Measurements from ENCODE around the gene GCFC2. TPM values are rescaled to one million over a fixed set of nuclear protein-coding genes. Genes with fewer than 3 reads are reported as not detected.

Gene GCFC2
- total and polyA plus RNA-seq, 2 experiments from 2014 or later = 12.0 to 12.3 TPM

GRCh38 chr2:75737961-75738360 lies 27.2 kb upstream of the GCFC2 start:
- no peak for DNase-seq
- Histone ChIP-seq H3K4me2 (ENCODE audit: unreplicated experiment) (no peak overlapping the region), H3K4me1 (ENCODE audit: insufficient read depth) (no peaks in the 10 kb centered on the region), H3K4me3 (no peak overlapping the region), H3K9me2 (ENCODE audit: insufficient read depth) (no peaks in the 10 kb centered on the region), H2AFZ (no peak overlapping the region), H3K27me3 (replicated peaks; ENCODE audit: insufficient read depth) (peaks cover 3% of the 10 kb centered on the region; the same call in 1 of the 2 replicates), H3K9me3 (ENCODE audit: low read depth) (no peaks in the 10 kb centered on the region), H3K27ac (no peak overlapping the region), H3K36me3 (ENCODE audit: low read depth) (no peaks in the 10 kb centered on the region), H3F3A (ENCODE audit: insufficient read depth) (no peaks in the 10 kb centered on the region), H3K9ac (no peak overlapping the region), H4K20me1 (ENCODE audit: insufficient read depth) (no peaks in the 10 kb centered on the region), H3K79me2 (ENCODE audit: insufficient read depth) (no peaks in the 10 kb centered on the region)
- in situ Hi-C loops (cut with MboI) = no loop called here
- no peak for TF ChIP-seq EZH2 (IDR thresholded peaks at IDR 0.05; ENCODE audit: insufficient read depth, poor library complexity, severe bottlenecking)
- TF ChIP-seq EZH2phosphoT487 (IDR thresholded peaks at IDR 0.05; ENCODE audit: insufficient read depth, low read depth) = no peak
- 50 to 57% methylated on average over 1 of the region's 1 CpG for WGBS, 2 experiments (ENCODE audit: low coverage in 1 of 2, low lambda C conversion rate in 2 of 2, missing lambda C conversion rate in 2 of 2)

- Histone ChIP-seq H3K27ac (no peak overlapping the region), H4K20me1 (ENCODE audit: insufficient read depth) (no peaks in the 10 kb centered on the region), H3F3A (ENCODE audit: insufficient read depth) (no peaks in the 10 kb centered on the region), H3K4me3 (no peak overlapping the region), H3K4me2 (ENCODE audit: unreplicated experiment) (no peak overlapping the region), H3K4me1 (ENCODE audit: insufficient read depth) (no peaks in the 10 kb centered on the region), H3K9ac (no peak overlapping the region), H3K9me2 (ENCODE audit: insufficient read depth) (no peaks in the 10 kb centered on the region), H3K36me3 (ENCODE audit: low read depth) (no peaks in the 10 kb centered on the region), H3K27me3 (replicated peaks; ENCODE audit: insufficient read depth) (peaks cover 18% of the 10 kb centered on the region), H2AFZ (no peak overlapping the region), H3K9me3 (ENCODE audit: low read depth) (no peaks in the 10 kb centered on the region), H3K79me2 (ENCODE audit: insufficient read depth) (no peaks in the 10 kb centered on the region)
- WGBS, 2 experiments (ENCODE audit: low coverage in 1 of 2, low lambda C conversion rate in 2 of 2, missing lambda C conversion rate in 2 of 2) = 1 to 2% methylated on average over 4 of the region's 4 CpGs
- in situ Hi-C loops (cut with MboI) = no loop called here
- TF ChIP-seq EZH2phosphoT487 (IDR thresholded peaks at IDR 0.05; ENCODE audit: insufficient read depth, low read depth) (no peak), EZH2 (IDR thresholded peaks at IDR 0.05; ENCODE audit: insufficient read depth, poor library complexity, severe bottlenecking) (no peak)
- DNase-seq = no peak
Measured at GRCh38 chr2:75736276-75736675, 25.6 kb upstream of the GCFC2 start.

- DNase-seq = peak; percentile 19
Measured at GRCh38 chr2:75729861-75730260, 19.1 kb upstream of the GCFC2 start.

GRCh38 chr2:75728614-75729419 lies 18.1 kb upstream of the GCFC2 start:
- Histone ChIP-seq H3F3A (ENCODE audit: insufficient read depth) (no peaks in the 10 kb centered on the region), H3K4me2 (ENCODE audit: unreplicated experiment) (no peak overlapping the region), H3K27ac (no peak overlapping the region), H3K79me2 (ENCODE audit: insufficient read depth) (no peaks in the 10 kb centered on the region), H3K4me3 (no peak overlapping the region), H3K27me3 (replicated peaks; ENCODE audit: insufficient read depth) (peaks cover 25% of the 10 kb centered on the region), H3K36me3 (ENCODE audit: low read depth) (no peaks in the 10 kb centered on the region), H4K20me1 (ENCODE audit: insufficient read depth) (no peaks in the 10 kb centered on the region), H3K9me3 (ENCODE audit: low read depth) (no peaks in the 10 kb centered on the region), H3K9me2 (ENCODE audit: insufficient read depth) (no peaks in the 10 kb centered on the region), H2AFZ (no peak overlapping the region), H3K4me1 (ENCODE audit: insufficient read depth) (no peaks in the 10 kb centered on the region), H3K9ac (no peak overlapping the region)
- DNase-seq = no peak
- TF ChIP-seq EZH2phosphoT487 (IDR thresholded peaks at IDR 0.05; ENCODE audit: insufficient read depth, low read depth) = no peak
- in situ Hi-C loops (cut with MboI) = no loop called here
- 50 to 54% methylated on average over 6 of the region's 6 CpGs for WGBS, 2 experiments (ENCODE audit: low coverage in 1 of 2, low lambda C conversion rate in 2 of 2, missing lambda C conversion rate in 2 of 2)

More at GRCh38 chr2:75729861-75730260, 19.1 kb upstream of the GCFC2 start:
- H3K27ac ChIP-seq = no peak overlapping the region
- H3K4me1 ChIP-seq (ENCODE audit: insufficient read depth) = no peaks in the 10 kb centered on the region
- H3K9ac ChIP-seq = no peak overlapping the region
- no peaks in the 10 kb centered on the region for H4K20me1 ChIP-seq (ENCODE audit: insufficient read depth)
- H3K9me2 ChIP-seq (ENCODE audit: insufficient read depth) = no peaks in the 10 kb centered on the region
- TF ChIP-seq EZH2 (IDR thresholded peaks at IDR 0.05; ENCODE audit: insufficient read depth, poor library complexity, severe bottlenecking) = no peak
- TF ChIP-seq EZH2phosphoT487 (IDR thresholded peaks at IDR 0.05; ENCODE audit: insufficient read depth, low read depth) = no peak
- H3K4me3 ChIP-seq = no peak overlapping the region
- no peaks in the 10 kb centered on the region for H3K36me3 ChIP-seq (ENCODE audit: low read depth)
- WGBS, 2 experiments (ENCODE audit: low coverage in 1 of 2, low lambda C conversion rate in 2 of 2, missing lambda C conversion rate in 2 of 2) = 39 to 40% methylated on average over 5 of the region's 5 CpGs
- H3F3A ChIP-seq (ENCODE audit: insufficient read depth) = no peaks in the 10 kb centered on the region
- H3K9me3 ChIP-seq (ENCODE audit: low read depth) = no peaks in the 10 kb centered on the region
- no peak overlapping the region for H3K4me2 ChIP-seq (ENCODE audit: unreplicated experiment)
- H3K27me3 ChIP-seq (replicated peaks; ENCODE audit: insufficient read depth) = peaks cover 25% of the 10 kb centered on the region
- in situ Hi-C loops (cut with MboI) = no loop called here
- H3K79me2 ChIP-seq (ENCODE audit: insufficient read depth) = no peaks in the 10 kb centered on the region
- no peak overlapping the region for H2AFZ ChIP-seq
